ENCODE results near the gene SLC43A3.

DNA sequence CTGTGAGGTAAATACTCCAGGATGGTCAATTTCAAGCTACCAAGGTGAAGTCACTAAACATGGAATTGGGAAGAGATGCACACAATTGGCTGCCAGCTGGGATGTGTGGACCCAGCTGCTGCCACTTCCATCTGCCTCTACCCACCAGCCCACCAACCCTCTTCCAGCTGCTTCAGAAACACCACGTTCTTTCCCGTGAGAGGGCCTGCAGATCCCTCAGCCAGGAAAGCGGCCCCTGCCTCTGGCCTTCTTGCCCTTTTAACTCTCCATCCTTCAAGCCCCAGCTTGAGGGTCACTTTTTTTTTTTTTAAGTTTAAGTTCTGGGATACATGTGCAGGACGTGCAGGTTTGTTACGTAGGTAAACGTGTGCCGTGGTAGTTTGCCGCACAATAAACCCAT is 65.9 kb downstream of the SLC43A3 start:
- TF ChIP-seq, protein P1, sequence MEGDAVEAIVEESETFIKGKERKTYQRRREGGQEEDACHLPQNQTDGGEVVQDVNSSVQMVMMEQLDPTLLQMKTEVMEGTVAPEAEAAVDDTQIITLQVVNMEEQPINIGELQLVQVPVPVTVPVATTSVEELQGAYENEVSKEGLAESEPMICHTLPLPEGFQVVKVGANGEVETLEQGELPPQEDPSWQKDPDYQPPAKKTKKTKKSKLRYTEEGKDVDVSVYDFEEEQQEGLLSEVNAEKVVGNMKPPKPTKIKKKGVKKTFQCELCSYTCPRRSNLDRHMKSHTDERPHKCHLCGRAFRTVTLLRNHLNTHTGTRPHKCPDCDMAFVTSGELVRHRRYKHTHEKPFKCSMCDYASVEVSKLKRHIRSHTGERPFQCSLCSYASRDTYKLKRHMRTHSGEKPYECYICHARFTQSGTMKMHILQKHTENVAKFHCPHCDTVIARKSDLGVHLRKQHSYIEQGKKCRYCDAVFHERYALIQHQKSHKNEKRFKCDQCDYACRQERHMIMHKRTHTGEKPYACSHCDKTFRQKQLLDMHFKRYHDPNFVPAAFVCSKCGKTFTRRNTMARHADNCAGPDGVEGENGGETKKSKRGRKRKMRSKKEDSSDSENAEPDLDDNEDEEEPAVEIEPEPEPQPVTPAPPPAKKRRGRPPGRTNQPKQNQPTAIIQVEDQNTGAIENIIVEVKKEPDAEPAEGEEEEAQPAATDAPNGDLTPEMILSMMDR (IDR thresholded peaks at IDR 0.05): no peak
- TF ChIP-seq POLR2A (IDR thresholded peaks at IDR 0.05): no peak

Measured in body of pancreas (tissue), 4 donors.